Measurements from ENCODE around the gene MYBBP1A. TPM values are rescaled to one million over a fixed set of nuclear protein-coding genes. Genes with fewer than 3 reads are reported as not detected.

The MYBBP1A gene
- total and polyA plus RNA-seq, 2 of the 4 experiments (the other 2 are of a cell fraction): 22.6 to 45.9 TPM

DNA sequence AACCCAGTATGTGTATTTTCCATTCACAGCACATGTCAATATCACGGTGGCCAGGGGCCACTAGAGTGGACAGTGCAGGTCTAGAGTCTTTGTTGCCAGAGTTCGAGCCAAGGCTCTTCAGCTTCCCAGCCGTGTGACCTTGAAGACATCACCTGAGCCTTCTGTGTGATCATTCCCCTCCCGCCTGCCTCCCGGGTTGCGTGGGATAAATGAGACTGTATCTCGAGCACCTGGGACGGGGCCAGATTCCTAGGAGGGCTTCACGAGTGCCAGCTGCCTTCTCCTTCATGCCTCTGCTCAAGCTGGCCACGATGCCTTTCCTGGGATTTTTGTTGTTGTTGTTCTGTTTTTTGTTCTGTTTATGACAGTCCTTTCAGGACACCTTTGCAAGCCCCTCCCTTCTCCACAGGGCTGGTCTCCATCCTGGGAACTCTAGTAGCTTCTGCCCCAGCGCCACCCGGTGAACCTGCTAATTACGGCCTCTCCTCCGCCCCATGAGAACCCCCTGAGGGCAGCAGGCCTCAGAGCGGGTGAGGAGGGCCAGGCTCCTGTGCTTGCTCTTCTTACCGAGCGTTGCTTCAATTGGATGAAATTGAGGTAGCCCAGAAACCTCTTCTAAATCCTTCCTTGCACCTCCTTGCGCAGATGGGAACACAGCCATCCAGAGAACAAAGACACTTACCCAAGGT lies 52.6 kb downstream of the MYBBP1A start:
- no peak for ATAC-seq (ENCODE audit: low read depth)
- H3K36me3 ChIP-seq (ENCODE audit: control insufficient read depth, insufficient read depth, low read length): no peaks in the 10 kb centered on the region
- no peaks in the 10 kb centered on the region for H3K4me1 ChIP-seq (ENCODE audit: control insufficient read depth, insufficient read depth, low read length)
- in situ Hi-C loops (cut with MboI; ENCODE audit: low sequenced_read_pairs) (no loop called here), dilution Hi-C loops (cut with HindIII; ENCODE audit: low sequenced_read_pairs, unreplicated experiment) (no loop called here), intact Hi-C loops (cut with micrococcal nuclease) (no loop called here)
- H3K4me3 ChIP-seq (ENCODE audit: insufficient read depth, low read depth, low read length): no peak overlapping the region
- no peak overlapping the region for H2BK120ac ChIP-seq (ENCODE audit: low read depth, low read length)
- H3K27me3 ChIP-seq (ENCODE audit: control insufficient read depth, insufficient read depth, low read length): peaks cover 59% of the 10 kb centered on the region
- H3K79me1 ChIP-seq (ENCODE audit: low read depth in 1 of 2, low read length in 2 of 2): no peaks in the 10 kb centered on the region
- no peak overlapping the region for H3K9ac ChIP-seq (ENCODE audit: low read depth, low read length)
- POLR2A ChIA-PET (ENCODE audit: unreplicated experiment): no interaction called here
- H3K23ac ChIP-seq (ENCODE audit: low read depth, low read length): no peak overlapping the region
- CTCF ChIA-PET: no interaction called here
- H3K56ac ChIP-seq (ENCODE audit: extremely low read depth, insufficient read depth, low read length): no peak overlapping the region
- no peak overlapping the region for H2AFZ ChIP-seq (replicated peaks; ENCODE audit: low read length, poor library complexity)
- TF ChIP-seq RCOR1 (IDR thresholded peaks at IDR 0.05; ENCODE audit: insufficient replicate concordance, low read length): no peak
- no peak for TF ChIP-seq MAZ (IDR thresholded peaks at IDR 0.05; ENCODE audit: borderline replicate concordance, low read depth, low read length)
- TF ChIP-seq CEBPB (IDR thresholded peaks at IDR 0.05; ENCODE audit: low read depth, low read length): no peak
- no peak for TF ChIP-seq SMC3 (IDR thresholded peaks at IDR 0.05; ENCODE audit: low read depth, low read length)
- no peak for TF ChIP-seq BHLHE40 (IDR thresholded peaks at IDR 0.05; ENCODE audit: low read depth, low read length)
- no peak for TF ChIP-seq CHD1 (IDR thresholded peaks at IDR 0.05; ENCODE audit: low read depth, low read length)
- TF ChIP-seq, protein P1, sequence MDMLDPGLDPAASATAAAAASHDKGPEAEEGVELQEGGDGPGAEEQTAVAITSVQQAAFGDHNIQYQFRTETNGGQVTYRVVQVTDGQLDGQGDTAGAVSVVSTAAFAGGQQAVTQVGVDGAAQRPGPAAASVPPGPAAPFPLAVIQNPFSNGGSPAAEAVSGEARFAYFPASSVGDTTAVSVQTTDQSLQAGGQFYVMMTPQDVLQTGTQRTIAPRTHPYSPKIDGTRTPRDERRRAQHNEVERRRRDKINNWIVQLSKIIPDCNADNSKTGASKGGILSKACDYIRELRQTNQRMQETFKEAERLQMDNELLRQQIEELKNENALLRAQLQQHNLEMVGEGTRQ (IDR thresholded peaks at IDR 0.05; ENCODE audit: low read depth, low read length): no peak
- TF ChIP-seq RFX5 (IDR thresholded peaks at IDR 0.05; ENCODE audit: low read depth, low read length): no peak
- no peak for TF ChIP-seq MXI1 (IDR thresholded peaks at IDR 0.05; ENCODE audit: borderline replicate concordance, low read depth, low read length)
- TF ChIP-seq ELK1 (IDR thresholded peaks at IDR 0.05; ENCODE audit: borderline replicate concordance, low read depth, low read length): no peak
- no peak for TF ChIP-seq FOS (IDR thresholded peaks at IDR 0.05; ENCODE audit: low read depth, low read length)
- no peak for TF ChIP-seq MAFK (IDR thresholded peaks at IDR 0.05; ENCODE audit: low read depth, low read length)
- no peak for TF ChIP-seq RAD21 (IDR thresholded peaks at IDR 0.05; ENCODE audit: low read length)
- no peak for TF ChIP-seq POLR2A (IDR thresholded peaks at IDR 0.05; ENCODE audit: low read depth, low read length)
- TF ChIP-seq NFE2L2 (IDR thresholded peaks at IDR 0.05; ENCODE audit: low read depth, low read length): no peak
- TF ChIP-seq, protein P2, sequence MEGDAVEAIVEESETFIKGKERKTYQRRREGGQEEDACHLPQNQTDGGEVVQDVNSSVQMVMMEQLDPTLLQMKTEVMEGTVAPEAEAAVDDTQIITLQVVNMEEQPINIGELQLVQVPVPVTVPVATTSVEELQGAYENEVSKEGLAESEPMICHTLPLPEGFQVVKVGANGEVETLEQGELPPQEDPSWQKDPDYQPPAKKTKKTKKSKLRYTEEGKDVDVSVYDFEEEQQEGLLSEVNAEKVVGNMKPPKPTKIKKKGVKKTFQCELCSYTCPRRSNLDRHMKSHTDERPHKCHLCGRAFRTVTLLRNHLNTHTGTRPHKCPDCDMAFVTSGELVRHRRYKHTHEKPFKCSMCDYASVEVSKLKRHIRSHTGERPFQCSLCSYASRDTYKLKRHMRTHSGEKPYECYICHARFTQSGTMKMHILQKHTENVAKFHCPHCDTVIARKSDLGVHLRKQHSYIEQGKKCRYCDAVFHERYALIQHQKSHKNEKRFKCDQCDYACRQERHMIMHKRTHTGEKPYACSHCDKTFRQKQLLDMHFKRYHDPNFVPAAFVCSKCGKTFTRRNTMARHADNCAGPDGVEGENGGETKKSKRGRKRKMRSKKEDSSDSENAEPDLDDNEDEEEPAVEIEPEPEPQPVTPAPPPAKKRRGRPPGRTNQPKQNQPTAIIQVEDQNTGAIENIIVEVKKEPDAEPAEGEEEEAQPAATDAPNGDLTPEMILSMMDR (conservative IDR thresholded peaks at IDR 0.05; ENCODE audit: low read depth, low read length): no peak
- no peak overlapping the region for H3K4ac ChIP-seq (ENCODE audit: low read depth, low read length)
- no peak overlapping the region for H2BK20ac ChIP-seq (ENCODE audit: low read depth, low read length)
- H3K27ac ChIP-seq (ENCODE audit: insufficient read depth, low read length): no peak overlapping the region
- BruUV-seq (replicated peaks): no TSS peak
- H3K9me1 ChIP-seq (ENCODE audit: insufficient read depth, low read length): no peaks in the 10 kb centered on the region
- no peak overlapping the region for H3K14ac ChIP-seq (replicated peaks; ENCODE audit: low read depth, low read length)
- no peak overlapping the region for H4K8ac ChIP-seq (ENCODE audit: low read depth in 2 of 2, low read length in 2 of 2)
- no peak overlapping the region for H2AK9ac ChIP-seq (replicated peaks; ENCODE audit: low read depth, low read length, poor library complexity)
- H3K4me2 ChIP-seq (ENCODE audit: low read depth, low read length): no peak overlapping the region
- H4K91ac ChIP-seq (ENCODE audit: insufficient read depth, low read depth, low read length): no peak overlapping the region
- peaks cover under 1% of the 10 kb centered on the region for H4K20me1 ChIP-seq (ENCODE audit: insufficient read depth, low read length)
- no peak overlapping the region for H2BK5ac ChIP-seq (ENCODE audit: low read depth, low read length, poor library complexity, severe bottlenecking)
- H2AK5ac ChIP-seq (ENCODE audit: low read depth, low read length): no peak overlapping the region
- H2BK15ac ChIP-seq (ENCODE audit: low read depth, low read length): no peak overlapping the region
- WGBS, 2 experiments (ENCODE audit: extremely low coverage in 2 of 2, insufficient read length in 1 of 2): 54% methylated on average over 7 of the region's 18 CpGs; no CpG with 5 or more reads in 1 of the 2 experiments
- H3K18ac ChIP-seq (ENCODE audit: low read depth, low read length): no peak overlapping the region
- no peaks in the 10 kb centered on the region for H3K9me3 ChIP-seq (ENCODE audit: control insufficient read depth, insufficient read depth, low read length)
- DNase-seq: no peak
- no peak overlapping the region for H4K5ac ChIP-seq (ENCODE audit: low read depth, low read length)
